Chondrocyte (in vitro differentiated cells): Measurements from ENCODE around the gene PLEKHH1. TPM values are rescaled to one million over a fixed set of nuclear protein-coding genes. Genes with fewer than 3 reads are reported as not detected.

Experiments used
- DNase-seq: peaks from one replicate; pipeline ENCODE4 v3.0.0; 2021; ENCODE audit warnings: mixed read lengths, low spot score
- H3K27ac Mint-ChIP-seq: one replicate; pipeline ENCODE4 v1.8.0; 2021; ENCODE audit warnings: mild to moderate bottlenecking, moderate library complexity, mixed read lengths; ENCODE audit not compliant: unreplicated experiment
- H3K27me3 Mint-ChIP-seq: 2 replicates; pipeline ENCODE4 v1.8.0; 2021; ENCODE audit warnings: low read depth, mixed read lengths
- H3K36me3 Mint-ChIP-seq: 2 replicates; pipeline ENCODE4 v1.8.0; 2021; ENCODE audit warnings: low read depth, mixed read lengths
- H3K4me1 Mint-ChIP-seq: 2 replicates; pipeline ENCODE4 v1.8.0; 2021; ENCODE audit warnings: low read depth, mild to moderate bottlenecking, mixed read lengths
- H3K4me3 Mint-ChIP-seq: one replicate; pipeline ENCODE4 v1.8.0; 2021; ENCODE audit warnings: mild to moderate bottlenecking, moderate library complexity, mixed read lengths; ENCODE audit not compliant: unreplicated experiment
- H3K9me3 Mint-ChIP-seq: 2 replicates; pipeline ENCODE4 v1.8.0; 2021; ENCODE audit warnings: low read depth, mixed read lengths
- long read RNA-seq: library from polyadenylated mRNA; stranded (forward); transcript quantifications from one replicate; pipeline ENCODE4 v2.0.0, GENCODE V29; 2021
- total RNA-seq: library from RNA; stranded (reverse); gene quantifications from 3 replicates; pipeline ENCODE4 v1.2.1, GENCODE V29; 2021
- TF ChIP-seq, protein P1 (sequence below): fragments of 200-600 bp; sonication (generic); IDR thresholded peaks from 2 replicates; pipeline ENCODE4 v1.5.0; 2021; ENCODE audit warnings: antibody characterized with exemption, mild to moderate bottlenecking, moderate library complexity

Gene PLEKHH1
- total RNA-seq: 0.65 to 2.8 TPM (median 1.1 TPM) in 3 replicates
- long read RNA-seq, partial matches to known transcripts: 0 of 1 reads
- long read RNA-seq, other reads (novel, unspliced or antisense): 1 of 1 reads

DNA sequence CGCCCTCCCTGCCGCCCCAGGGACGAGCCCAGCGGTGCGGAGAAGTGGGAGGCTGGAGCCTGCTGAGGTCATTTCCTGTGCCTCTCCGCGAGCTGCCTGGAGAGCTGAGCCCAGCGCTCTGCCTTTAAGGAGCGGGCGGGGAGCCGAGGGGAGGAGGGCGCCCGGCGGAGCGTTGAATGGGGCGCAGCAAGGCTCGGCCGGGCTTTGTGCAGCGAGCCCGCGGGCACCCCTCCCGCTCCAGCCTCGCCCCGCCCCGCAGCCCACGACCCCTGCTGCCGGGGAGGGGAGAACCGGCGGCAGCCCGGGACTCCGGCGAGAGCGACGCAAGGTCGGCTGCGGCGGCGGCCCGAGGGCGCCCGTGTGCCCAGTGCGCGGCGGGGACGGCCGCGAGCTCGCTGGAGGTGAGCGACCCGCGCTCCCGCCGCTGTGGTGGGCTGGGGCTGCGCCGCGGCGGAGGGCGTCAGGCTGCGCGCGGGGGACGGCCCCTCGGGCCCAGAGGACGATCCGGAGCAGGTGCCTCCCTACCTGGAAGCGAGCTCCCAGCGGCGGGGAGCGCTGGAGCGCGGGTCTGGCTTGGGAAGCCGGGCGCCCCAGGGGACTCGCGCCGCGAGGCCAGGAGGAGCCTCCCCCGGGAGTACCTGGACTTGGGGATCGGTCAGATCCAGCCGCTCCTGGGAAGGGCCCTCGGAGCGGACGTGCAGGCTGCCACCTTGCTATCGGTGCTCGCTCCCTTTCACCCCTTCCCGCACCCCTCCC lies at the start of gene PLEKHH1:
PLEKHH1 (plus strand) TSS at position 293 of the 756 bp plus-strand sequence. CDS start 8,578 bp downstream, outside the sequence.
- Mint-ChIP-seq H3K9me3 (no peaks in the 10 kb centered on the region), H3K27ac (peak within 1 kb of the TSS; percentile 25), H3K4me3 (peak within 1 kb of the TSS; percentile 68), H3K4me1 (peaks cover 9% of the 10 kb centered on the region), H3K27me3 (peaks cover 4% of the 10 kb centered on the region), H3K36me3 (no peaks in the 10 kb centered on the region)
- TF ChIP-seq, protein P1, sequence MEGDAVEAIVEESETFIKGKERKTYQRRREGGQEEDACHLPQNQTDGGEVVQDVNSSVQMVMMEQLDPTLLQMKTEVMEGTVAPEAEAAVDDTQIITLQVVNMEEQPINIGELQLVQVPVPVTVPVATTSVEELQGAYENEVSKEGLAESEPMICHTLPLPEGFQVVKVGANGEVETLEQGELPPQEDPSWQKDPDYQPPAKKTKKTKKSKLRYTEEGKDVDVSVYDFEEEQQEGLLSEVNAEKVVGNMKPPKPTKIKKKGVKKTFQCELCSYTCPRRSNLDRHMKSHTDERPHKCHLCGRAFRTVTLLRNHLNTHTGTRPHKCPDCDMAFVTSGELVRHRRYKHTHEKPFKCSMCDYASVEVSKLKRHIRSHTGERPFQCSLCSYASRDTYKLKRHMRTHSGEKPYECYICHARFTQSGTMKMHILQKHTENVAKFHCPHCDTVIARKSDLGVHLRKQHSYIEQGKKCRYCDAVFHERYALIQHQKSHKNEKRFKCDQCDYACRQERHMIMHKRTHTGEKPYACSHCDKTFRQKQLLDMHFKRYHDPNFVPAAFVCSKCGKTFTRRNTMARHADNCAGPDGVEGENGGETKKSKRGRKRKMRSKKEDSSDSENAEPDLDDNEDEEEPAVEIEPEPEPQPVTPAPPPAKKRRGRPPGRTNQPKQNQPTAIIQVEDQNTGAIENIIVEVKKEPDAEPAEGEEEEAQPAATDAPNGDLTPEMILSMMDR: peak; percentile 25
- no peak for DNase-seq

DNA sequence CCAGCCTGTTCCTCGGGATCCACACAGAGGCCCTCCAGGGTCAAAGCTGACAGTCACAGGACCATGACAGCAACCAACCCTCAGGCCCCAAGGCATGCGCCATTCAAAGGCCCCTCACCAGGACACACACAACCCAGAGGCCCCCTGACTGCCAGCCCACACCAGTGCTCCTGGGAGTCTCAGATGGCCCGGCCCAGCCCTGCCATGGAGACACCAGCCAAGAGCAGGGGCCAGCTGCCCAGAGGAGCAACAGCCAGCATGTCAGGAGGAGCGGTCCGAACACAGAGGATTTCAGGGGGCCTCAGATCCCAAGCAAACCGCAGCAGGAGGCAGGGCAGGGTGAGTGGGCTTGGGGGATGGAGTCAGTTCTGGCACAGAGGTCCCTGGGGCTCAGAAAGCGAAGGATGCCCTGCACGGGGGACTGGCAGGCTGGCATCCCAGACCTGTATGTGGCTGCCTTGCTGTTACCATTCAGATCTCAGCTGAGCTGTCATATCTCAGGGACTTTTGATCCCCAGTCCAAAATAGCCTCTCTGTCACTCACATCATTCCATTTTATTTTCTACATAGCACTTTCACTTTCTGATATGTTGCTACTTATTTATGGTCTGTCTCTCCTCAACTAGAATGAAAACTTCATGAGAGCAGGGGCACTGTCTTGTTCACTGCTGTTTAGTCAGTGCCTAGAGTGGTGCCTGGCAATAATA lies 49.4 kb upstream of the PLEKHH1 start:
- no peak overlapping the region for H3K4me3 Mint-ChIP-seq
- TF ChIP-seq, protein P1: no peak
- H3K27ac Mint-ChIP-seq: no peak overlapping the region
- H3K9me3 Mint-ChIP-seq: no peaks in the 10 kb centered on the region
- no peak for DNase-seq
- no peaks in the 10 kb centered on the region for H3K36me3 Mint-ChIP-seq
- peaks cover 15% of the 10 kb centered on the region for H3K4me1 Mint-ChIP-seq
- peaks cover 2% of the 10 kb centered on the region for H3K27me3 Mint-ChIP-seq

DNA sequence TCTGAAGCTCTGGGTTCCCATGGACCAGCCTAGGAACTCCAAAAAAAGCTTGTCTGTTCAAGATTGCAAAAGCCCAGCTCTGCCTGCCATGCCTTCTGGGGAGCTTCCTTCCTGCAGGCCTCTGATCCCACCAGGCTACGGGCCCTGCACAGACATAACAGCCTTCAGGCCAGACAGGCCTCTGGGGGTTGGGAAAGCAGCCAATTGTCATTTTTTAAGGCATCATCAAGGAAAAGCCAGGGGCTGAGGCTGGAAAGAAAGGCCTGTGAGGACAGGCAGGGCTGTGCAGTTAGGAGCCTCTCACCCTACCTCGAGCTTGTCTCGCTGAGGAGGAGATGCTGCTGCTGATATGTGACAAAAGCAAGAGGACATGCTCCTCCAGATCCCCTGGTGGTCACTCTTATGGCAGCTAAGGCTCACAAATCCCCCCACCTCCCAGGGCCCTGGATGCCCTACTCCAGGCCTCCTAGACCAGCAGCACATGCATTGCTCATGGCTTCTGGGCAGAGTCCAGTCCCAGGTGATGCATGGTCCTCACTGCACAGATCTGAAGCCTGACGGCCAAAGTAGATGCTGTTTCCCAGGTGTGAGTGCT lies 47.5 kb upstream of the PLEKHH1 start:
- Mint-ChIP-seq H3K36me3 (no peaks in the 10 kb centered on the region), H3K27ac (no peak overlapping the region), H3K4me3 (no peak overlapping the region), H3K4me1 (peaks cover 15% of the 10 kb centered on the region), H3K9me3 (no peaks in the 10 kb centered on the region), H3K27me3 (peaks cover 2% of the 10 kb centered on the region)
- TF ChIP-seq, protein P1: no peak
- DNase-seq: no peak

DNA sequence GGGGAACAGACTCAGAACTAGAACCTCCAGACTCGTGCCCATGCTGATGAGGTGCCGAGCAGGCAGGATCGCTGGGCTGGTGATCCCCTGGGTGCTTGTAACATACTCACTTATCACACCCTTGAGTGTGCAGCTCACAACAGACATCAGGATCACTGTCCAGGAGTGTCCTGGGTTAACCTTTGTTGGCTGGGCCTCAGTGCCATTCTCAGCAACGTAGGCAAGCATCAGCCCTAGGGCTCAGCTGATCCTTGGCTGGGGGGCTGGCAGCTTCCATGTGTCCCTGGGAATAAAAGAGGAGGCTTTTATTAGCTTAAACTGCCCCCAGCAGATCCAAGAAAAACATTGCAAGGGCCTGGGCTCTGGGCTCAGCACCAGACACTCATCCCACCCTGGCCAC lies 46.2 kb upstream of the PLEKHH1 start:
- peaks cover 15% of the 10 kb centered on the region for H3K4me1 Mint-ChIP-seq
- no peak overlapping the region for H3K4me3 Mint-ChIP-seq
- H3K36me3 Mint-ChIP-seq: no peaks in the 10 kb centered on the region
- peaks cover 2% of the 10 kb centered on the region for H3K27me3 Mint-ChIP-seq
- H3K9me3 Mint-ChIP-seq: no peaks in the 10 kb centered on the region
- TF ChIP-seq, protein P1: no peak
- H3K27ac Mint-ChIP-seq: no peak overlapping the region
- no peak for DNase-seq

DNA sequence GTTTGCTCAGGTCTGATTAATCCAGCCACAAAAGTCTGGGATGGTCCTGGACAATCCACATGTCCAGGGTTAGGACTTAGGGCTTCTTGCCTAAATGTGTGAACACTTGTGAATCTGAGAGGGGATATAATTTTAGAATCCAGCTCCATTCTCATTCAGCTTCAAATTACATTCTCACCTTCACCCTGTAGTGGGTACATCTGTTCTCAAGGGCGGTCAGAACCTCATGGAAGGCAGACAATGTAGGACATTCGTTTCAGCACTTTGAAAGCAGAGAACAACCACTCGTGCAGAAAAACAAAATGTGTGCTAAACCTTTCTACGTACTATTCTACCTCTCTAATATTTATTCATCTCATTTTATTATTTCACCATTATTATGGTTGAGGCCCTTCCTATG lies 45.8 kb upstream of the PLEKHH1 start:
- Mint-ChIP-seq H3K9me3 (no peaks in the 10 kb centered on the region), H3K4me3 (no peak overlapping the region), H3K27me3 (peaks cover 5% of the 10 kb centered on the region), H3K36me3 (no peaks in the 10 kb centered on the region), H3K27ac (no peak overlapping the region), H3K4me1 (peaks cover 15% of the 10 kb centered on the region)
- DNase-seq: no peak
- TF ChIP-seq, protein P1: no peak
